HG03378 (cell line): ENCODE measurements around the gene KRT33A.

Experiments used
- ATAC-seq: cut with Tn5 transposase; IDR thresholded peaks from one replicate; pipeline ENCODE4 v1.9.1; 2021; ENCODE audit warnings: mild to moderate bottlenecking, moderate library complexity; ENCODE audit not compliant: unreplicated experiment

The KRT33A gene

GRCh38 chr17:41331606-41332005 lies 19.0 kb downstream of the KRT33A start:
- ATAC-seq, result no peak

GRCh38 chr17:41329279-41329948 lies 21.2 kb downstream of the KRT33A start:
- ATAC-seq, result no peak

GRCh38 chr17:41328207-41328606 lies 22.4 kb downstream of the KRT33A start:
- no peak for ATAC-seq

- no peak for ATAC-seq
Observed at GRCh38 chr17:41327411-41328120, 23.1 kb downstream of the KRT33A start.

GRCh38 chr17:41326173-41327145 lies 24.2 kb downstream of the KRT33A start:
- no peak for ATAC-seq

GRCh38 chr17:41325611-41326010 lies 25.0 kb downstream of the KRT33A start:
- no peak for ATAC-seq

GRCh38 chr17:41325126-41325525 lies 25.5 kb downstream of the KRT33A start:
- ATAC-seq, result no peak

GRCh38 chr17:41324180-41325075 lies 26.2 kb downstream of the KRT33A start:
- no peak for ATAC-seq

GRCh38 chr17:41322903-41323895 lies 27.4 kb downstream of the KRT33A start:
- no peak for ATAC-seq

- no peak for ATAC-seq
Observed at GRCh38 chr17:41322094-41322902, 28.3 kb downstream of the KRT33A start.

GRCh38 chr17:41318231-41318630 lies 32.4 kb downstream of the KRT33A start:
- no peak for ATAC-seq

GRCh38 chr17:41315814-41316445 lies 34.7 kb downstream of the KRT33A start:
- ATAC-seq, result no peak

- no peak for ATAC-seq
Observed at GRCh38 chr17:41315204-41315794, 35.3 kb downstream of the KRT33A start, which contains the start of gene KRTAP17-1. Gene KRTAP17-1 (minus strand): TSS chr17:41315710. CDS start chr17:41315650, 60 bp downstream.

GRCh38 chr17:41311111-41311510 lies 39.5 kb downstream of the KRT33A start:
- no peak for ATAC-seq

GRCh38 chr17:41308918-41309359 lies 41.7 kb downstream of the KRT33A start, which contains the start of gene KRTAP16-1:
Gene KRTAP16-1 (minus strand): TSS chr17:41309309. CDS start chr17:41309253, 56 bp downstream.
- no peak for ATAC-seq

GRCh38 chr17:41308251-41308917 lies 42.2 kb downstream of the KRT33A start:
- no peak for ATAC-seq

GRCh38 chr17:41307647-41308046 lies 43.0 kb downstream of the KRT33A start:
- ATAC-seq, result no peak
